Endothelial cell of umbilical vein (primary cell): ENCODE results near the gene RARA. TPM values are rescaled to one million over a fixed set of nuclear protein-coding genes. Genes with fewer than 3 reads are reported as not detected.

ENCODE experiments used
- BruUV-seq: library from RNA; stranded (reverse); fragments of 400-500 nt; replicated peaks from 2 replicates; lab custom pipeline; 2021; lab: Mats Ljungman, UMichigan
- CTCF ChIA-PET: fragments of 300-600, 350-600 bp; sonication (Branson Sonifier 250); formaldehyde crosslinking; loops from one replicate; lab custom pipeline; 2021; ENCODE audit warnings: antibody characterized with exemption, inconsistent platforms; lab: Charles Lee
- POLR2A ChIA-PET: fragments of 300-600, 350-600 bp; sonication (Branson Sonifier 250); formaldehyde crosslinking; loops from one replicate; lab custom pipeline; 2021; ENCODE audit warnings: antibody characterized with exemption, inconsistent platforms; lab: Charles Lee
- DNase-seq: peaks from one replicate; pipeline ENCODE4 v3.0.0-alpha.2; 2011; ENCODE audit warnings: low read depth, low spot score
- FAIRE-seq: peaks from 2 replicates; lab custom pipeline; 2011; peaks lifted over from hg19 to GRCh38; lab: Jason Lieb, UNC
- H2AFZ ChIP-seq: 2 replicates; pipeline ENCODE4 v1.6.0; 2012; ENCODE audit warnings: low read depth, low read length, control low read depth, inconsistent platforms
- H3K27ac ChIP-seq: 2 replicates; pipeline ENCODE4 v1.5.1; 2011; ENCODE audit warnings: low read depth, mild to moderate bottlenecking, control low read depth, low read length, moderate library complexity; ENCODE audit not compliant: insufficient read depth
- H3K27me3 ChIP-seq, 2 experiments: 2 replicates each; pipeline versions ENCODE4 v1.6.0 to v1.6.1; 2011; ENCODE audit warnings: low read length in 2 of 2, mixed read lengths in 1 of 2; ENCODE audit not compliant: control insufficient read depth in 2 of 2, insufficient read depth in 2 of 2
- H3K36me3 ChIP-seq, 2 experiments: 2 replicates in 1 of 2; 3 replicates in 1 of 2; pipeline ENCODE4 v1.5.1; 2011; ENCODE audit warnings: low read length in 2 of 2, mild to moderate bottlenecking in 1 of 2, moderate library complexity in 1 of 2; ENCODE audit not compliant: control insufficient read depth in 2 of 2, insufficient read depth in 2 of 2; ENCODE audit errors: extremely low read depth in 1 of 2
- H3K4me1 ChIP-seq: 3 replicates; pipeline ENCODE4 v1.5.1; 2011; ENCODE audit warnings: mild to moderate bottlenecking, low read length; ENCODE audit not compliant: control insufficient read depth, insufficient read depth; ENCODE audit errors: extremely low read depth
- H3K4me2 ChIP-seq: 2 replicates; pipeline ENCODE4 v1.6.1; 2011; ENCODE audit warnings: low read length, control low read depth, mixed read lengths; ENCODE audit not compliant: insufficient read depth
- H3K4me3 ChIP-seq, 3 experiments: fragments of 200-600 bp in 1 of 3; sonication (generic), shearing (Covaris generic) in 1 of 3; replicated peaks in 1 of 3; 2 replicates each; pipeline ENCODE4 v1.5.1; 2011 to 2016; ENCODE audit warnings: control low read depth in 3 of 3, low read length in 3 of 3, mild to moderate bottlenecking in 2 of 3, inconsistent platforms in 1 of 3, low read depth in 1 of 3, moderate library complexity in 1 of 3; ENCODE audit not compliant: insufficient read depth in 1 of 3
- H3K79me2 ChIP-seq: 2 replicates; pipeline ENCODE4 v1.6.0; 2012; ENCODE audit warnings: low read length, inconsistent platforms; ENCODE audit not compliant: control insufficient read depth, insufficient read depth
- H3K9ac ChIP-seq: replicated peaks from 2 replicates; pipeline ENCODE3; 2011; ENCODE audit warnings: low read length, control low read depth; ENCODE audit not compliant: insufficient read depth; ENCODE audit errors: extremely low read depth
- H3K9me1 ChIP-seq: replicated peaks from 3 replicates; pipeline ENCODE4 v1.6.0; 2011; ENCODE audit warnings: mild to moderate bottlenecking, low read length; ENCODE audit not compliant: control insufficient read depth, insufficient read depth; ENCODE audit errors: extremely low read depth
- H3K9me3 ChIP-seq: replicated peaks from 2 replicates; pipeline ENCODE4 v1.5.1; 2012; ENCODE audit warnings: low read length, inconsistent platforms; ENCODE audit not compliant: control insufficient read depth, insufficient read depth
- H4K20me1 ChIP-seq: replicated peaks from 2 replicates; pipeline ENCODE3; 2011; ENCODE audit warnings: mild to moderate bottlenecking, low read length; ENCODE audit not compliant: control insufficient read depth, insufficient read depth; ENCODE audit errors: extremely low read depth
- CTCF ChIP-seq, 2 donors: IDR thresholded peaks; 1 replicate in 1 of 2; 2 replicates in 1 of 2; pipeline ENCODE4 v1.5.1; 2011; ENCODE audit warnings: low read length in 2 of 2, mild to moderate bottlenecking in 2 of 2, moderate library complexity in 2 of 2, control low read depth in 1 of 2, inconsistent platforms in 1 of 2, low read depth in 1 of 2; ENCODE audit not compliant: insufficient read depth in 1 of 2; ENCODE audit errors: extremely low read depth in 1 of 2
- EZH2 ChIP-seq: IDR thresholded peaks from 2 replicates; pipeline ENCODE4 v1.6.1; 2012; ENCODE audit warnings: borderline replicate concordance, low read depth, mild to moderate bottlenecking, moderate library complexity, low read length, inconsistent platforms; ENCODE audit not compliant: severe bottlenecking
- FOS ChIP-seq: IDR thresholded peaks from 2 replicates; pipeline ENCODE4 v1.6.1; 2011; ENCODE audit warnings: mild to moderate bottlenecking, low read length, moderate library complexity, borderline replicate concordance; ENCODE audit not compliant: insufficient read depth
- GATA2 ChIP-seq: IDR thresholded peaks from 2 replicates; pipeline ENCODE4 v1.7.0; 2011; ENCODE audit warnings: low read depth, mild to moderate bottlenecking, moderate library complexity, mixed read lengths, low read length; ENCODE audit not compliant: insufficient read length, insufficient read depth
- JUN ChIP-seq: IDR thresholded peaks from 2 replicates; pipeline ENCODE4 v1.6.1; 2011; ENCODE audit warnings: borderline replicate concordance, low read depth; ENCODE audit not compliant: insufficient read length, insufficient read depth
- MAX ChIP-seq: IDR thresholded peaks from 2 replicates; pipeline ENCODE4 v1.6.1; 2011; ENCODE audit not compliant: insufficient read depth, insufficient read length
- MYC ChIP-seq: IDR thresholded peaks from one replicate; pipeline ENCODE4 v1.6.1; 2011; ENCODE audit warnings: mild to moderate bottlenecking, low read depth, low read length
- POLR2A ChIP-seq: IDR thresholded peaks from 2 replicates; pipeline ENCODE4 v1.6.1; 2012; ENCODE audit warnings: low read depth, mild to moderate bottlenecking, control low read depth, low read length
- POLR2AphosphoS5 ChIP-seq: IDR thresholded peaks from 2 replicates; pipeline ENCODE4 v1.6.1; 2012; ENCODE audit warnings: low read depth, mild to moderate bottlenecking, control low read depth, low read length, moderate library complexity; ENCODE audit not compliant: insufficient read depth
- dilution Hi-C: fragments of 300-500 bp; cut with MboI; formaldehyde crosslinking; loops from one replicate; pipeline ENCODE4 v1.15.0; 2019; ENCODE audit warnings: low sequenced_read_pairs; ENCODE audit not compliant: extremely low pct_ligation_motif_present
- intact Hi-C: fragments of 100-400 bp; cut with micrococcal nuclease; formaldehyde crosslinking; loops from one replicate; pipeline ENCODE4 v1.10.0; 2022
- polyA plus RNA-seq, 4 experiments: library from polyadenylated mRNA; depleted of rRNA in 3 of 4; stranded (reverse) in 3 of 4; unstranded in 1 of 4; fragments of >200 nt; gene quantifications; 2 replicates each; pipeline versions ENCODE4 v1.2.1 to v1.2.3, GENCODE V29; 2011 to 2012; ENCODE audit warnings: missing spikeins in 1 of 4
- total RNA-seq: library from RNA; stranded (reverse); gene quantifications from 2 replicates; pipeline ENCODE4 v1.2.3, GENCODE V29; 2021

RARA gene
- total and polyA plus RNA-seq, 2 donors (not counting 3 experiments of a cell fraction or from before 2014, with no cell fraction given): 11.9 to 37.8 TPM

- H3K9ac ChIP-seq: no peak overlapping the region
- no peak for DNase-seq
- no peak overlapping the region for H3K4me2 ChIP-seq
- dilution Hi-C loops: no loop called here
- H3K27ac ChIP-seq: no peak overlapping the region
- BruUV-seq: no TSS peak
- no peak for FAIRE-seq
- H2AFZ ChIP-seq: no peak overlapping the region
- intact Hi-C loops: no loop called here
- no peak overlapping the region for H3K4me3 ChIP-seq
- H3K36me3 ChIP-seq: peaks cover 0 to 1% of the 10 kb centered on the region in 2 experiments
- H4K20me1 ChIP-seq: no peaks in the 10 kb centered on the region
- CTCF ChIA-PET: interaction anchor here (0.9 to 1.0 kb wide), 2 partner anchors 12 to 34 kb away, joined by 3 read pairs; no protein-coding TSS in a partner anchor
- no peaks in the 10 kb centered on the region for H3K9me3 ChIP-seq
- H3K79me2 ChIP-seq: peaks cover 42% of the 10 kb centered on the region
- H3K9me1 ChIP-seq: no peaks in the 10 kb centered on the region
- TF ChIP-seq GATA2 (no peak), JUN (no peak), FOS (no peak), POLR2A (no peak), MAX (no peak), CTCF (IDR thresholded peaks at IDR 0.05; ENCODE audit: extremely low read depth in 1 of 2, insufficient read depth in 1 of 2, low read depth in 1 of 2, low read length in 2 of 2) (no peak), MYC (no peak), EZH2 (no peak), POLR2AphosphoS5 (no peak)
- POLR2A ChIA-PET: no interaction called here
- peaks cover 20% of the 10 kb centered on the region for H3K4me1 ChIP-seq
- no peaks in the 10 kb centered on the region for H3K27me3 ChIP-seq
These were observed 28.4 kb downstream of the RARA start for GRCh38 chr17:40337351-40337750.
